Endothelial cell of umbilical vein (primary cell): Measurements from ENCODE around the gene SLC25A45. TPM values are rescaled to one million over a fixed set of nuclear protein-coding genes. Genes with fewer than 3 reads are reported as not detected.

Experiments used
- BruUV-seq: library from RNA; stranded (reverse); fragments of 400-500 nt; replicated peaks from 2 replicates; lab custom pipeline; 2021; lab: Mats Ljungman, UMichigan
- CTCF ChIA-PET: fragments of 300-600, 350-600 bp; sonication (Branson Sonifier 250); formaldehyde crosslinking; loops from one replicate; lab custom pipeline; 2021; ENCODE audit warnings: antibody characterized with exemption, inconsistent platforms; lab: Charles Lee
- POLR2A ChIA-PET: fragments of 300-600, 350-600 bp; sonication (Branson Sonifier 250); formaldehyde crosslinking; loops from one replicate; lab custom pipeline; 2021; ENCODE audit warnings: antibody characterized with exemption, inconsistent platforms; lab: Charles Lee
- DNase-seq: peaks from one replicate; pipeline ENCODE4 v3.0.0-alpha.2; 2011; ENCODE audit warnings: low read depth, low spot score
- FAIRE-seq: peaks from 2 replicates; lab custom pipeline; 2011; peaks lifted over from hg19 to GRCh38; lab: Jason Lieb, UNC
- H2AFZ ChIP-seq: 2 replicates; pipeline ENCODE4 v1.6.0; 2012; ENCODE audit warnings: low read depth, low read length, control low read depth, inconsistent platforms
- H3K27ac ChIP-seq: 2 replicates; pipeline ENCODE4 v1.5.1; 2011; ENCODE audit warnings: low read depth, mild to moderate bottlenecking, control low read depth, low read length, moderate library complexity; ENCODE audit not compliant: insufficient read depth
- H3K27me3 ChIP-seq, 2 experiments: 2 replicates each; pipeline versions ENCODE4 v1.6.0 to v1.6.1; 2011; ENCODE audit warnings: low read length in 2 of 2, mixed read lengths in 1 of 2; ENCODE audit not compliant: control insufficient read depth in 2 of 2, insufficient read depth in 2 of 2
- H3K36me3 ChIP-seq, 2 experiments: 2 replicates in 1 of 2; 3 replicates in 1 of 2; pipeline ENCODE4 v1.5.1; 2011; ENCODE audit warnings: low read length in 2 of 2, mild to moderate bottlenecking in 1 of 2, moderate library complexity in 1 of 2; ENCODE audit not compliant: control insufficient read depth in 2 of 2, insufficient read depth in 2 of 2; ENCODE audit errors: extremely low read depth in 1 of 2
- H3K4me1 ChIP-seq: 3 replicates; pipeline ENCODE4 v1.5.1; 2011; ENCODE audit warnings: mild to moderate bottlenecking, low read length; ENCODE audit not compliant: control insufficient read depth, insufficient read depth; ENCODE audit errors: extremely low read depth
- H3K4me2 ChIP-seq: 2 replicates; pipeline ENCODE4 v1.6.1; 2011; ENCODE audit warnings: low read length, control low read depth, mixed read lengths; ENCODE audit not compliant: insufficient read depth
- H3K4me3 ChIP-seq, 3 experiments: fragments of 200-600 bp in 1 of 3; sonication (generic), shearing (Covaris generic) in 1 of 3; replicated peaks in 1 of 3; 2 replicates each; pipeline ENCODE4 v1.5.1; 2011 to 2016; ENCODE audit warnings: control low read depth in 3 of 3, low read length in 3 of 3, mild to moderate bottlenecking in 2 of 3, inconsistent platforms in 1 of 3, low read depth in 1 of 3, moderate library complexity in 1 of 3; ENCODE audit not compliant: insufficient read depth in 1 of 3
- H3K79me2 ChIP-seq: 2 replicates; pipeline ENCODE4 v1.6.0; 2012; ENCODE audit warnings: low read length, inconsistent platforms; ENCODE audit not compliant: control insufficient read depth, insufficient read depth
- H3K9ac ChIP-seq: replicated peaks from 2 replicates; pipeline ENCODE3; 2011; ENCODE audit warnings: low read length, control low read depth; ENCODE audit not compliant: insufficient read depth; ENCODE audit errors: extremely low read depth
- H3K9me1 ChIP-seq: replicated peaks from 3 replicates; pipeline ENCODE4 v1.6.0; 2011; ENCODE audit warnings: mild to moderate bottlenecking, low read length; ENCODE audit not compliant: control insufficient read depth, insufficient read depth; ENCODE audit errors: extremely low read depth
- H3K9me3 ChIP-seq: replicated peaks from 2 replicates; pipeline ENCODE4 v1.5.1; 2012; ENCODE audit warnings: low read length, inconsistent platforms; ENCODE audit not compliant: control insufficient read depth, insufficient read depth
- H4K20me1 ChIP-seq: replicated peaks from 2 replicates; pipeline ENCODE3; 2011; ENCODE audit warnings: mild to moderate bottlenecking, low read length; ENCODE audit not compliant: control insufficient read depth, insufficient read depth; ENCODE audit errors: extremely low read depth
- FOS ChIP-seq: IDR thresholded peaks from 2 replicates; pipeline ENCODE4 v1.6.1; 2011; ENCODE audit warnings: mild to moderate bottlenecking, low read length, moderate library complexity, borderline replicate concordance; ENCODE audit not compliant: insufficient read depth
- GATA2 ChIP-seq: IDR thresholded peaks from 2 replicates; pipeline ENCODE4 v1.7.0; 2011; ENCODE audit warnings: low read depth, mild to moderate bottlenecking, moderate library complexity, mixed read lengths, low read length; ENCODE audit not compliant: insufficient read length, insufficient read depth
- JUN ChIP-seq: IDR thresholded peaks from 2 replicates; pipeline ENCODE4 v1.6.1; 2011; ENCODE audit warnings: borderline replicate concordance, low read depth; ENCODE audit not compliant: insufficient read length, insufficient read depth
- MAX ChIP-seq: IDR thresholded peaks from 2 replicates; pipeline ENCODE4 v1.6.1; 2011; ENCODE audit not compliant: insufficient read depth, insufficient read length
- MYC ChIP-seq: IDR thresholded peaks from one replicate; pipeline ENCODE4 v1.6.1; 2011; ENCODE audit warnings: mild to moderate bottlenecking, low read depth, low read length
- POLR2A ChIP-seq: IDR thresholded peaks from 2 replicates; pipeline ENCODE4 v1.6.1; 2012; ENCODE audit warnings: low read depth, mild to moderate bottlenecking, control low read depth, low read length
- POLR2AphosphoS5 ChIP-seq: IDR thresholded peaks from 2 replicates; pipeline ENCODE4 v1.6.1; 2012; ENCODE audit warnings: low read depth, mild to moderate bottlenecking, control low read depth, low read length, moderate library complexity; ENCODE audit not compliant: insufficient read depth
- dilution Hi-C: fragments of 300-500 bp; cut with MboI; formaldehyde crosslinking; loops from one replicate; pipeline ENCODE4 v1.15.0; 2019; ENCODE audit warnings: low sequenced_read_pairs; ENCODE audit not compliant: extremely low pct_ligation_motif_present
- intact Hi-C: fragments of 100-400 bp; cut with micrococcal nuclease; formaldehyde crosslinking; loops from one replicate; pipeline ENCODE4 v1.10.0; 2022
- polyA plus RNA-seq, 4 experiments: library from polyadenylated mRNA; depleted of rRNA in 3 of 4; stranded (reverse) in 3 of 4; unstranded in 1 of 4; fragments of >200 nt; gene quantifications; 2 replicates each; pipeline versions ENCODE4 v1.2.1 to v1.2.3, GENCODE V29; 2011 to 2012; ENCODE audit warnings: missing spikeins in 1 of 4
- total RNA-seq: library from RNA; stranded (reverse); gene quantifications from 2 replicates; pipeline ENCODE4 v1.2.3, GENCODE V29; 2021

Gene SLC25A45
- total and polyA plus RNA-seq, 2 donors (not counting 3 experiments of a cell fraction or from before 2014, with no cell fraction given): 1.2 to 3.1 TPM

DNA sequence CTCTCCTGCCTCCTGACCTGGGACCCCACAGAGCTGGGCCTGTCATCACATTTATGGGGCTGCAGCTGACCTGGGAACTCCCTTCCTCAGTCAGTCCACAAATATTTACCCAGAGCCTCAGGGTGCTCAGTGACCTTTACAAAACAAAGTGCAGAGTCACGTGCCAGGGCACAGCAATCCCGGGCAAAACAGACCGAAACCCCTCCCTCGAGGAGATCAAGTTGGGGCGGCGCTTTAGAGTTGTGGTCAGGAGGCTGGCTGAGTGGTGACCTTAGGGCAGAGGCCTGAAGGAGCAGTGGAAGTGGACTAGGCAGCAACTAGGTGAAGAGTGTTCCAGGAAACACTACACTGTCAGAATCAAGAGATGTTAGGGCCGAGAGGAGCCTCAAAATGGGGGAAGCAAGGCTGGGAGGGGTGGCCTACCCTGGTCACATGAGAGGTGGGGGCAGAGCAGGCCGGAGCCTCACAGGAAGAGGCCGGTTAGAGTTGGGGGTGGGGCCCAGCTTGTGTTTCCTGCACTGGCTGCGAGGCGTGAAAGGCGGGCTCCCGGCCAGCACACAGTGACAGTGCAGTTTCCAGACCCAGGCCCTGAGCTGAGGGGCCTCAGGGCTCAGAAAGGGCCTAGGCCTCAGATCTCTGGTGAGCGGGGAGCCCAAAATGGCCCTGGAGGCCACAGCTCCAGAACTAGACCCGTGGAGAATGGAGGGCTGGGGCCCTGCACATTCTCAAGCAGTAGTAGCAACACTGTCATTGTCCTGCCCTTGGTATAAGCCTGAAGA lies 36.4 kb upstream of the SLC25A45 start:
- no peaks in the 10 kb centered on the region for H3K9me1 ChIP-seq
- no peak overlapping the region for H2AFZ ChIP-seq
- dilution Hi-C loops (no loop called here), intact Hi-C loops (loop anchor here (1.0 to 10.0 kb wide), 3 partner anchors 37 to 54 kb away; partner anchors contain the start of gene SLC25A45)
- FAIRE-seq: peak; percentile 99
- no peaks in the 10 kb centered on the region for H4K20me1 ChIP-seq
- peaks cover 55% of the 10 kb centered on the region for H3K4me1 ChIP-seq
- no peaks in the 10 kb centered on the region for H3K9me3 ChIP-seq
- peaks cover 0 to 1% of the 10 kb centered on the region in 2 experiments for H3K36me3 ChIP-seq
- ChIA-PET CTCF (interaction anchor here (1.1 to 4.8 kb wide), 6 partner anchors 11 to 175 kb away, joined by 3 to 38 read pairs (median 4); partner anchors contain the start of gene SLC25A45), POLR2A (interaction anchor here (1.1 to 10.0 kb wide), 9 partner anchors 9 to 88 kb away, joined by 3 to 127 read pairs (median 11); partner anchors contain the start of gene MALAT1)
- H3K4me3 ChIP-seq: peak overlapping the region in 1 of 3 experiments; percentile 27
- peak overlapping the region; percentile 68 for H3K4me2 ChIP-seq
- H3K27ac ChIP-seq: peak overlapping the region; percentile 99
- H3K27me3 ChIP-seq: no peaks in the 10 kb centered on the region
- peaks cover 42% of the 10 kb centered on the region for H3K79me2 ChIP-seq
- peak; percentile 97 for DNase-seq
- H3K9ac ChIP-seq: peak overlapping the region; percentile 98
- no TSS peak for BruUV-seq
- TF ChIP-seq FOS: peak; percentile 38
- no peak for TF ChIP-seq GATA2
- peak; percentile 86 for TF ChIP-seq MAX

- Histone ChIP-seq H3K27ac (peak overlapping the region; percentile 99), H3K9ac (peak overlapping the region; percentile 98), H4K20me1 (no peaks in the 10 kb centered on the region), H3K79me2 (peaks cover 37% of the 10 kb centered on the region), H3K9me1 (no peaks in the 10 kb centered on the region), H3K4me3 (no peak overlapping the region), H2AFZ (no peak overlapping the region), H3K36me3 (peaks cover 0 to 5% of the 10 kb centered on the region in 2 experiments), H3K9me3 (no peaks in the 10 kb centered on the region), H3K27me3 (no peaks in the 10 kb centered on the region), H3K4me2 (peak overlapping the region; percentile 68), H3K4me1 (peaks cover 55% of the 10 kb centered on the region)
- CTCF ChIA-PET: interaction anchor here (1.1 to 4.8 kb wide), 4 partner anchors 37 to 175 kb away, joined by 3 to 105 read pairs (median 21); partner anchors contain the start of gene SLC25A45
- intact Hi-C loops: loop anchor here (1.0 to 10.0 kb wide), 2 partner anchors 36 to 54 kb away; partner anchors contain the start of gene SLC25A45
- no peak for FAIRE-seq
- DNase-seq: no peak
- BruUV-seq: no TSS peak
- TF ChIP-seq POLR2A (no peak), JUN (no peak), GATA2 (no peak), MAX (no peak), FOS (no peak), POLR2AphosphoS5 (no peak), MYC (no peak)
- POLR2A ChIA-PET: interaction anchor here (2.0 to 10.0 kb wide), 4 partner anchors 11 to 88 kb away, joined by 8 to 127 read pairs (median 16); no protein-coding TSS in a partner anchor
- dilution Hi-C loops: no loop called here
These were observed 35.9 kb upstream of the SLC25A45 start for GRCh38 chr11:65418431-65418680.
